ENCODE results near the gene NEK10.
"Not testable (repeated sequence)": the region's sequence is repeated elsewhere in the genome, so short reads cannot be mapped to it uniquely, and the experiment has no call there.

The NEK10 gene

DNA sequence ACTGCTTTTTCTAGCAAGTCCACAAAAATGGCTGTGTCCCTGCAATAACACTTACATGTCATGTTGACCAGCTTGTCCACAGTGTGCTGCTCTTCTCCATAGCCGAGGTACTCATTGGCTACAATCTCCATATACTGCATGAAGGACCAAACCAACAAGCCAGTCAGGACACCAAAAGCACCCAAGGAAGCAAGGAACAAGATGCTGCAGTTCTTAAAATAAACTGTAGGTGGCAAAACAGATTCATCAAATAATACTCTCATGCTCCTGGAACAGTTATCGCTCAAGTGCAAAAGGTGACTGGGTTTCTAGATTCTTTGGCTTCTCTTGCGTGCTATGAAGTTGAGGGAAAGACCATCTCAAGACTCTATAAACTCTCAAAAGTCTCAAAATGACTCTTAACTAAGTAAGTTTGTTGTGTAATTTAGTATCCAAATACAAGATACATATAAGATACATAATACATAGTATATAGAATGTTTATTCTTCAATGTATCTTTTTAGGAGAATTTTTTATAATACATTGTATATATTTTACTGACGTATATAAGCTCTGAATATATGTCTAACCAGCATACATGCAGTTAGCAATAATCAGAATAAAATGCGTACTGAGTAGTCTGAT lies 57.0 kb downstream of the NEK10 start:
- DNase-seq, result peak; percentile 3

GRCh38 chr3:27311400-27311799 lies 57.8 kb downstream of the NEK10 start:
- peak; percentile 84 for DNase-seq

DNA sequence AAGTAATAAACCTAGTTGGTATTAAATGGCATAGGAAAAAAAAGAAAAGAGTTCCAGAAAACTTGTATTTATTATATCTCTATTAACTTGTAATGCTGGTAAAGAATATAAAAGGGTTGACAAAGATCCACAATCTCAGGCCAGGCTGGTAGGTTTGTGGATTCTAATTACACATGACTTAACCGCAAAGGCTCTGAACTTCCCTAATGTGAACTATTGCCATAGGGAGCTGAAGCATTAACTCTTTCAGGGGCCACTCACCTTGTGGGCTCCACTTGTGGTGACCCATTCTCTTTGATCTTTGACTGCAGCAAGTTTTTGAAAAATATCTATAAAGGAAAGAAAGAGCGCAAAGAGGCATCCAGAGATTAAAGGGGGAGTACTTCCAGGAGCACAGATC lies 58.5 kb downstream of the NEK10 start:
- DNase-seq, result no peak

GRCh38 chr3:27307566-27307965 lies 61.6 kb downstream of the NEK10 start:
- DNase-seq, result no peak

GRCh38 chr3:27302891-27303290 lies 66.3 kb downstream of the NEK10 start:
- DNase-seq, result no peak

- not testable (repeated sequence) for DNase-seq
These were observed 70.2 kb downstream of the NEK10 start for GRCh38 chr3:27298981-27299380.

- DNase-seq, result peak; percentile 8
These were observed 75.2 kb downstream of the NEK10 start for GRCh38 chr3:27293939-27294338.

GRCh38 chr3:27290760-27291159 lies 78.4 kb downstream of the NEK10 start:
- DNase-seq, result no peak

- no peak for DNase-seq
These were observed 79.3 kb downstream of the NEK10 start for GRCh38 chr3:27289769-27290413.

DNA sequence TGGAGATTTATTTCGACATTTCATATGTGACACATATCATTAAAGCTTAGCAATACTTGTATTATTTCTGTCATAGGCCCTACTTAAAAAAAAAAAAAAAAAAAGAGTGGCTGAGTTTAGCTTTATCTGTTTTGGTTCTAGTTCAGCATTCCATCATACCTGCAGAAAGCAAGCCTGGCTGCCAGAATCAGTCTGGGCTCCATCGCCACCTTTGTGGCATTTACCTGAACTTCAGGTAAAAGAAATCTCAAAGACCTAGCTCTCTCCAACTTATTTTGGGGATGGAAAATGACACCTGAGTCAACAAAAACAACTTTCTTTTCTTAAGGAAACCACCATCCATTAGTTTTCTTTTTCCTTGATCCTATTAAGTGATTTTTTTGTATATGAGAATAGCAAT lies 82.1 kb downstream of the NEK10 start:
- no peak for DNase-seq

DNA sequence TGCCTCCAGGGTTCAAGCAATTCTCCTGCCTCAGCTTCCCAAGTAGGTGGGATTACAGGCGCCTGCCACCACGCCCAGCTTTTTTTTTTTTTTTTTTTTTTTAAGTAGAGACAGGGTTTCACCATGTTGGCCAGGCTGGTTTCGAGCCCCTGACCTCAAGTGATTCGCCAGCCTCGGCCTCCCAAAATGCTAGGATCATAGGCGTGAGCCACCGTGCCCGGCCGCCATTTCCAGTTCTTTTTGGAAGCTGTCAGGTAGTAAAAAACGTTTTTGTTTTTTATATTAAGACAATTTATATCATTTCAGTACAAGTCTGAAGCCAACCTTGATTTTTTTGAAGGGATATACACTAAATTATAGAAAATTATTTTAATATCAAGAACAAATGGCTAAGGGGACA lies 82.7 kb downstream of the NEK10 start:
- not testable (repeated sequence) for DNase-seq

DNA sequence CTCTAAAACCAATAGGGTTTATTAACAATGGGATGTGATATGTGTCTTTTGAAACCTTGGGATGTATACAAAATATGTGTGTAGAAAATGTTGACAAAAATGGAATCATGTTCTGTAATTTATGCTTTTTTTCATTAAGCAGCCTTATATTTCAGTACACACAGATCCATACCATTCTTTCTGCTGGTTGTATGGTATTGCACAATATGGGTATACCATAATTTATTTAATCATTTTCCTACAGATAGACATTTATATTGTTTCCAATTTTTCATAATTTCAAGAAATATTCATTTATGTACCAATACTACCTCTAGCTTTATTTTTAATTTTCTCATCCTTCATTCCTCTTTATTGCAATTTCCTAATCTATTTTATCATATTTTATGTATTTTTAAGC lies 83.5 kb downstream of the NEK10 start:
- no peak for DNase-seq

- DNase-seq, result no peak
These were observed 87.5 kb downstream of the NEK10 start for GRCh38 chr3:27281671-27282150.

DNA sequence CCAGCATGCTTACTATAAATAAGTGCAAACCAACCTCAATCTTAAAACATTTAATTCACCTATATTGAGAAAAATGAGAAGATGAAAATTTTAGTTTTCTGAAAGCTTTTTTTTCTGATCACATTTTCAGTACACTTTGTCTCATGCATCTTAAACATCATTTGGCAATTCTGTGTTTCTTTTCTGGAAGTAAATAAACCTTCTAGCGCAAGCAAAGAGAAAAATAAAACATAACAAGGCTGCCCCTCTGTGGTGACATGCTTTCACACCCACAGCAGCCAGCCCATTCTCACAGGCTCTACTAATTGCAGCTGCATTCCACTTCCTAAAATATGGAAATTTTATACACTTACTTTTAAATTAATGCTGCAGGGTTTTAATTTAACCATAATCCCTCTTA lies 90.1 kb downstream of the NEK10 start:
- DNase-seq, result no peak

GRCh38 chr3:27278383-27279055 lies 90.7 kb downstream of the NEK10 start:
- DNase-seq, result no peak

GRCh38 chr3:27275441-27275990 lies 93.7 kb downstream of the NEK10 start:
- DNase-seq, result no peak

DNA sequence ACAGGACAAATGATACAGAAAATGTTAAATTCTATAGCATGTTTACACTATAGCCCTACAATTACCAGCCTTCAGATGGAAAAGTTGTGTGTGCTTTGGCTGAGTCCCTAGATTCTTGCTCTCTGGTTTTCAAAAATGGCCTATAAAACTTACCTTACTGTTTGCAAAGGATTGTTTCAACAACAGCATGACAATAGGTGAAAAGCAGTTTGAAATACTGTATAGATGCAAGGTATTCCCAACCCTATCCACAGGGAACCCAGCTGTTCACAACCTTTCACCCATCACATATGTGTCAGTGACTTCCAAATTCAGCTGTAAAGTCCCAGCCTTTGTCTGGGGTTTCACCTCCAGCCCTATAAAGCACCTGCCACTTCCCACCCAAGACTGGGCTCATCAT lies 97.3 kb downstream of the NEK10 start:
- no peak for DNase-seq

- no peak for DNase-seq
These were observed 114.3 kb downstream of the NEK10 start for GRCh38 chr3:27254896-27255295.

DNA sequence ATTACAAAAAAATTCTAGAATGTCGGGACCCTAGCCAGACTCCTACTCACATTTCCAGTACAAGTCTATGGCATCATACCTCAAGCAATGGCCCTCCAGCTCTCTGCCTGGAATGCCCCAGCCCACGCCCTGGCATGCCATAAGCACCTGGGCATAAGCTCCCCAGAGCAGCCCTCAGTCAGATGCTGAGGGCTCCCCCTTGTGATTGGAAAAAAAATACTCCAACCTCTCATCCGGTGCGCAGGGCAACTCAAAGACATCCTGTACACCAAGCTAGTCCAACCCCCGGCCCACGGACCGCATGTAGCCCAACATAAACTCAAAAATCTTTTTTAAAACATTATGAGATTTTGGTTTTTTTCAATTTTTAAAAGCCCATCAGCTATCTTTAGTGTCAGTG lies 115.4 kb downstream of the NEK10 start:
- no peak for DNase-seq

GRCh38 chr3:27253391-27253790 lies 115.8 kb downstream of the NEK10 start:
- DNase-seq, result no peak

- no peak for DNase-seq
These were observed 116.5 kb downstream of the NEK10 start for GRCh38 chr3:27252646-27253045.

DNA sequence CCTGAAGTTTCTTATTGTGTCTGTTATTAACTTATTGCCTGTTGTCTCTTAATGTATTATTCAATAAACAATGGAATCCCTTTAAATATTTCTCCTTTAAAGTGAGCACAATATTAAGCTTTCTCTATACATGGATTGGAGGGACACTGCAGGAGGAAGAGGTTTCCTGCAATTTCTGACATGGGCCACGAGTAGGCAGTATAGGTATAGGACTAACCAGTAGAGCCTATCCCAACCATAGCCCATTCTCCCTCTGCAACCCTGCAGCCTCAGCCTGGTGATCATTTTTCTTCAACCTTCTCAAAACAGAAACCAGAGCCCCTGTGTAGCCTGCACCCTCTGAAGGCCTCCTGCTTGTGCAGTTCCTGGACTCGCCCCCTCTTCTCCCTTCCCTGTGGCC lies 124.8 kb downstream of the NEK10 start:
- no peak for DNase-seq

GRCh38 chr3:27239951-27240350 lies 129.2 kb downstream of the NEK10 start:
- no peak for DNase-seq

- no peak for DNase-seq
These were observed 140.4 kb downstream of the NEK10 start for GRCh38 chr3:27228805-27229204.

All from T1000 (cell line).